Esophagus muscularis mucosa (tissue), 3 donors: ENCODE data around the gene UNC50.

Source experiments
- POLR2A ChIP-seq: fragments of 450-650 bp; IDR thresholded peaks from one replicate; pipeline ENCODE4 v1.6.1; 2017; ENCODE audit warnings: antibody characterized with exemption, moderate library complexity, mild to moderate bottlenecking, low read depth
- POLR2AphosphoS5 ChIP-seq, 2 donors: sonication (generic); formaldehyde crosslinking; IDR thresholded peaks; one replicate each; pipeline ENCODE4 v1.6.1; 2017; ENCODE audit warnings: antibody characterized with exemption in 2 of 2
- TF ChIP-seq, protein P1 (sequence below), 3 experiments: fragments of 200-600 bp in 2 of 3; fragments of 450-650 bp in 1 of 3; sonication (generic) in 2 of 3; IDR thresholded peaks; one replicate each; pipeline ENCODE4 v1.5.1; 2017 to 2019; ENCODE audit warnings: antibody characterized with exemption in 3 of 3, mild to moderate bottlenecking in 2 of 3, moderate library complexity in 1 of 3

GRCh38 chr2:98579926-98580325 is 28.5 kb upstream of the UNC50 start:
- TF ChIP-seq, protein P1, sequence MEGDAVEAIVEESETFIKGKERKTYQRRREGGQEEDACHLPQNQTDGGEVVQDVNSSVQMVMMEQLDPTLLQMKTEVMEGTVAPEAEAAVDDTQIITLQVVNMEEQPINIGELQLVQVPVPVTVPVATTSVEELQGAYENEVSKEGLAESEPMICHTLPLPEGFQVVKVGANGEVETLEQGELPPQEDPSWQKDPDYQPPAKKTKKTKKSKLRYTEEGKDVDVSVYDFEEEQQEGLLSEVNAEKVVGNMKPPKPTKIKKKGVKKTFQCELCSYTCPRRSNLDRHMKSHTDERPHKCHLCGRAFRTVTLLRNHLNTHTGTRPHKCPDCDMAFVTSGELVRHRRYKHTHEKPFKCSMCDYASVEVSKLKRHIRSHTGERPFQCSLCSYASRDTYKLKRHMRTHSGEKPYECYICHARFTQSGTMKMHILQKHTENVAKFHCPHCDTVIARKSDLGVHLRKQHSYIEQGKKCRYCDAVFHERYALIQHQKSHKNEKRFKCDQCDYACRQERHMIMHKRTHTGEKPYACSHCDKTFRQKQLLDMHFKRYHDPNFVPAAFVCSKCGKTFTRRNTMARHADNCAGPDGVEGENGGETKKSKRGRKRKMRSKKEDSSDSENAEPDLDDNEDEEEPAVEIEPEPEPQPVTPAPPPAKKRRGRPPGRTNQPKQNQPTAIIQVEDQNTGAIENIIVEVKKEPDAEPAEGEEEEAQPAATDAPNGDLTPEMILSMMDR (IDR thresholded peaks at IDR 0.05) = no peak
- TF ChIP-seq POLR2A (no peak), POLR2AphosphoS5 (IDR thresholded peaks at IDR 0.05) (no peak)
